GM12892 (cell line): ENCODE results near the gene SLC16A3.

Experiments used
- POLR2A ChIP-seq: IDR thresholded peaks from 2 replicates; pipeline ENCODE4 v1.6.1; 2011; ENCODE audit warnings: low read depth, low read length, control low read depth
- POLR2AphosphoS5 ChIP-seq: IDR thresholded peaks from 2 replicates; pipeline ENCODE4 v1.6.1; 2011; ENCODE audit warnings: low read depth, low read length, control low read depth
- TAF1 ChIP-seq: IDR thresholded peaks from 2 replicates; pipeline ENCODE4 v1.6.1; 2011; ENCODE audit warnings: low read depth, mild to moderate bottlenecking, control low read depth, low read length, borderline replicate concordance

- TF ChIP-seq TAF1 (peak; percentile 80), POLR2A (peak; percentile 75), POLR2AphosphoS5 (0 out of 2 replicates have a peak, but pooled peaks have one; percentile 46)
These were observed 44.7 kb downstream of the SLC16A3 start, which contains the start of gene CSNK1D for GRCh38 chr17:82273327-82274133.
